Duodenal mucosa (tissue), 2 donors: ENCODE results near the gene NCAPD3.
"Not testable (repeated sequence)": the region's sequence is repeated elsewhere in the genome, so short reads cannot be mapped to it uniquely, and the experiment has no call there.

ENCODE experiments used
- H3K27ac ChIP-seq: one replicate; pipeline ENCODE4 v1.7.0; 2013; ENCODE audit warnings: low read depth, low read length
- H3K27me3 ChIP-seq, 2 donors: one replicate each; pipeline ENCODE4 v1.7.0; 2013; ENCODE audit warnings: low read length in 2 of 2, control low read depth in 1 of 2; ENCODE audit not compliant: insufficient read depth in 2 of 2, control insufficient read depth in 1 of 2
- H3K36me3 ChIP-seq, 2 donors: one replicate each; pipeline ENCODE4 v1.7.0; 2013; ENCODE audit warnings: low read length in 2 of 2, control low read depth in 1 of 2; ENCODE audit not compliant: insufficient read depth in 2 of 2, control insufficient read depth in 1 of 2
- H3K4me1 ChIP-seq, 2 donors: one replicate each; pipeline ENCODE4 v1.7.0; 2013; ENCODE audit warnings: low read length in 2 of 2, control low read depth in 1 of 2; ENCODE audit not compliant: insufficient read depth in 2 of 2, control insufficient read depth in 1 of 2
- H3K4me3 ChIP-seq, 2 donors: one replicate each; pipeline ENCODE4 v1.7.0; 2013; ENCODE audit warnings: low read length in 2 of 2, low read depth in 1 of 2
- H3K9ac ChIP-seq, 2 donors: one replicate each; pipeline ENCODE4 v1.7.0; 2013; ENCODE audit warnings: low read length in 2 of 2, low read depth in 1 of 2
- H3K9me3 ChIP-seq, 2 donors: one replicate each; pipeline ENCODE4 v1.7.0; 2013; ENCODE audit warnings: low read length in 2 of 2, control low read depth in 1 of 2; ENCODE audit not compliant: control insufficient read depth in 1 of 2

NCAPD3 gene

GRCh38 chr11:134264966-134265764 lies 41.4 kb upstream of the NCAPD3 start:
- Histone ChIP-seq H3K9me3 (no peaks in the 10 kb centered on the region), H3K27me3 (no peaks in the 10 kb centered on the region), H3K36me3 (peaks cover 0 to 34% of the 10 kb centered on the region in 2 donors), H3K27ac (no peak overlapping the region), H3K4me1 (no peaks in the 10 kb centered on the region), H3K9ac (no peak overlapping the region), H3K4me3 (no peak overlapping the region)

- no peaks in the 10 kb centered on the region for H3K4me1 ChIP-seq
- no peak overlapping the region for H3K4me3 ChIP-seq
- no peak overlapping the region for H3K27ac ChIP-seq
- H3K27me3 ChIP-seq, result no peaks in the 10 kb centered on the region
- no peak overlapping the region for H3K9ac ChIP-seq
- peaks cover 15 to 58% of the 10 kb centered on the region in 2 donors for H3K36me3 ChIP-seq
- no peaks in the 10 kb centered on the region for H3K9me3 ChIP-seq
Observed at GRCh38 chr11:134261626-134262488, 38.1 kb upstream of the NCAPD3 start.

- no peak overlapping the region for H3K27ac ChIP-seq
- H3K27me3 ChIP-seq, result no peaks in the 10 kb centered on the region
- no peaks in the 10 kb centered on the region for H3K9me3 ChIP-seq
- no peak overlapping the region for H3K9ac ChIP-seq
- H3K4me1 ChIP-seq, result no peaks in the 10 kb centered on the region
- peaks cover 15 to 59% of the 10 kb centered on the region in 2 donors for H3K36me3 ChIP-seq
- no peak overlapping the region for H3K4me3 ChIP-seq
Observed at GRCh38 chr11:134260983-134261382, 37.2 kb upstream of the NCAPD3 start.

GRCh38 chr11:134260503-134260902 lies 36.7 kb upstream of the NCAPD3 start:
- peaks cover 15 to 59% of the 10 kb centered on the region in 2 donors for H3K36me3 ChIP-seq
- no peak overlapping the region for H3K4me3 ChIP-seq
- no peaks in the 10 kb centered on the region for H3K9me3 ChIP-seq
- H3K27me3 ChIP-seq, result no peaks in the 10 kb centered on the region
- H3K4me1 ChIP-seq, result no peaks in the 10 kb centered on the region
- H3K9ac ChIP-seq, result no peak overlapping the region
- H3K27ac ChIP-seq, result no peak overlapping the region

- Histone ChIP-seq H3K9me3 (no peaks in the 10 kb centered on the region), H3K4me3 (no peak overlapping the region), H3K36me3 (peaks cover 15 to 58% of the 10 kb centered on the region in 2 donors), H3K4me1 (peaks cover 4 to 10% of the 10 kb centered on the region in 2 donors), H3K27ac (no peak overlapping the region), H3K9ac (no peak overlapping the region), H3K27me3 (no peaks in the 10 kb centered on the region)
Observed at GRCh38 chr11:134258577-134258976, 34.8 kb upstream of the NCAPD3 start.

GRCh38 chr11:134257101-134257500 lies 33.3 kb upstream of the NCAPD3 start:
- H3K9me3 ChIP-seq, result no peaks in the 10 kb centered on the region
- H3K27me3 ChIP-seq, result no peaks in the 10 kb centered on the region
- no peak overlapping the region for H3K27ac ChIP-seq
- no peak overlapping the region for H3K9ac ChIP-seq
- H3K36me3 ChIP-seq, result peaks cover 15 to 43% of the 10 kb centered on the region in 2 donors
- H3K4me1 ChIP-seq, result peaks cover 7 to 16% of the 10 kb centered on the region in 2 donors
- H3K4me3 ChIP-seq, result no peak overlapping the region

GRCh38 chr11:134255184-134255561 lies 31.4 kb upstream of the NCAPD3 start:
- not testable (repeated sequence) for H3K9me3 ChIP-seq
- peaks cover 15 to 36% of the 10 kb centered on the region in 2 donors for H3K36me3 ChIP-seq

GRCh38 chr11:134254433-134255183 lies 30.8 kb upstream of the NCAPD3 start:
- Histone ChIP-seq H3K36me3 (peaks cover 16 to 36% of the 10 kb centered on the region in 2 donors), H3K9ac (peak overlapping the region in 1 of 2 donors; percentile 49), H3K9me3 (no peaks in the 10 kb centered on the region), H3K4me3 (peak overlapping the region in 1 of 2 donors; percentile 100), H3K4me1 (peaks cover 11 to 22% of the 10 kb centered on the region in 2 donors), H3K27me3 (no peaks in the 10 kb centered on the region), H3K27ac (no peak overlapping the region)

More at GRCh38 chr11:134255184-134255561, 31.4 kb upstream of the NCAPD3 start:
- H3K9ac ChIP-seq, H3K27ac ChIP-seq, H3K27me3 ChIP-seq, H3K4me3 ChIP-seq: not testable (repeated sequence)
- H3K4me1 ChIP-seq, result peaks cover 11 to 22% of the 10 kb centered on the region in 2 donors

- Histone ChIP-seq H3K4me1 (peaks cover 11 to 22% of the 10 kb centered on the region in 2 donors), H3K4me3 (peak within 1 kb of the TSS; percentile 93 to 100), H3K9ac (peak within 1 kb of the TSS; percentile 85 to 89), H3K36me3 (peaks cover 12 to 32% of the 10 kb centered on the region in 2 donors), H3K27ac (no peak within 1 kb of the TSS), H3K27me3 (no peaks in the 10 kb centered on the region), H3K9me3 (no peaks in the 10 kb centered on the region)
Observed at GRCh38 chr11:134253188-134253993, 29.6 kb upstream of the NCAPD3 start, which contains the start of the genes ACAD8 and THYN1. Gene ACAD8, plus strand, starts transcription at chr11:134253568. Its CDS starts 33 bp downstream, at chr11:134253601. Gene THYN1, minus strand, starts transcription at chr11:134253352. Its CDS starts 470 bp downstream, at chr11:134252882.
